Fibroblast of skin of left quadriceps (primary cell): ENCODE results near the gene DHX9.
"Not testable (repeated sequence)": the region's sequence is repeated elsewhere in the genome, so short reads cannot be mapped to it uniquely, and the experiment has no call there.

Experiments
- DNase-seq, 2 experiments: peaks; one replicate each; pipeline ENCODE4 v3.0.0-alpha.2; 2013; ENCODE audit warnings: low read depth in 2 of 2

The DHX9 gene

GRCh38 chr1:182889997-182890396 lies 50.9 kb downstream of the DHX9 start:
- DNase-seq: no peak

GRCh38 chr1:182890927-182891610 lies 51.9 kb downstream of the DHX9 start:
- no peak for DNase-seq

GRCh38 chr1:182897696-182898095 lies 58.5 kb downstream of the DHX9 start:
- DNase-seq: no peak

GRCh38 chr1:182901946-182902345 lies 62.8 kb downstream of the DHX9 start:
- not testable (repeated sequence) for DNase-seq

DNA sequence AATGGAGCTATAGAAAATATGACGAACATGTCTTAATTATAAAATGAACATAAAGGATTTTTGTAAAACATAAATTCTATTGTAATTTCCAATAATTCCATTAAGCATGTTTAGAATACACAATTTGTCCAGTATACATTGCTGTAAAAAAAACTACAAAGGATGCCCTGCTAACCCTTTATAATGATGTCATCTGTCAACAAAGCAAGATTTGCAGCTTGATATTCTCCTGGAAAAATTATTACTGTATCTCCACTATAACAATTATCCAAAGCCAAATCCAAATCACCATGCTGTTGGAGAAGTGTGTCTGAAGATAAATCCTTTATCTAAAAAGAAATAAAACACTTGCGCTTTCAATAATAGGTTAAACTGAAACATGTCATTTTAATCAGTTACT lies 66.2 kb downstream of the DHX9 start:
- DNase-seq: no peak

GRCh38 chr1:182909578-182909977 lies 70.4 kb downstream of the DHX9 start:
- DNase-seq: no peak

DNA sequence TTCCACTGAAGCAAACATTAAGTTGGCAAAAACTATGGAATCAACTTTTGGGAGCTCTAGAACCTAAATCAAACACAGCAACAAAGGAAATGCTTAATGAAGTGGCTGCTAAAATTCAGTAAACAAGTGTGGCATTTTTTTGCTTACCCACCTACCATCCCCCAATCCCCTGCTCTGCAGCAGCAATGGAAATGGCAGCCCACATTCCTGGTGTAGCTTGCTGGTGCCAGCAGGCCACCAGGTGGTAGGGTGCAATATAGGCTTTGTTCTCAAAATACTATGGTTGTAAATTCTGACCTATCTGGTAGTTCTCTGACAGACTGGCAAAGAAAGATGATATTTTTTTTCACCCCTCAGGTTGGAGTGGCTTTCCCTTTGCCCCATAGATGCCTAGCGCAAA lies 71.0 kb downstream of the DHX9 start:
- no peak for DNase-seq

DNA sequence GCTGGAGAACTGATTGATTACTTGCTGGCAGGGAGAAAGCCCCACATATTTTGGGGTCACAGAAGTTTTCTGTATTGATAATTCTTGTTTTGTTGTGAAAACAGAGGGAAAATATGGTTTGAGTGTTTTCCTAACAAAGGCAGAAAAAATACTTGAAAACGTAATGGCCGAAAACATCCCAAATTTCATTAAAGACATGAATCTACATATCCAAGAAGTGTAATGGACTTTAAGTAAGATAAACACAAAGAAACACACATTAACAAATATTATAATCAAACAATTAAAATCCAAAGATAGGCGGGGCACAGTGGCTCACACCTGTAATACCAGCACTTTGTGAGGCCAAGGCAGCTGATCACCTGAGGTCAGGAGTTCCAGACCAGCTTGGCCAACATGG lies 74.3 kb downstream of the DHX9 start:
- DNase-seq: no peak

GRCh38 chr1:182917378-182917777 lies 78.2 kb downstream of the DHX9 start:
- no peak for DNase-seq

DNA sequence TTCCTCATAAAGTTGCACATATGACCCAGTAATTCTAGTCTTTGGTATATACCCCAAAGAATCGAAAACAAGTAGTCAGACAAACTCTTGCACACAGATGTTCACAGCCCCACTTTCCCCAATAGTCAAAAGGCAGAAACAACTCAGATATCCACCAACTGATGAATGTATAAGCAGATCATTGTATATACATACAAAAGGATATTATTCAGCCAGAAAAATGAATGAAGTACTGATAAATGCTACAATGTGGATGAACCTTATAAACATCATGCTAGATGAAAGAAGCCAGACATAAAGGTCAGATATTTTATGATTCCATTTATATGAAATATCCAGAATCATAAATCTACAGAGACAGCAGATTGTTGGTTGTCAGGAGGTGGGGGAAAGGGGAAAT lies 86.5 kb downstream of the DHX9 start:
- DNase-seq: no peak

DNA sequence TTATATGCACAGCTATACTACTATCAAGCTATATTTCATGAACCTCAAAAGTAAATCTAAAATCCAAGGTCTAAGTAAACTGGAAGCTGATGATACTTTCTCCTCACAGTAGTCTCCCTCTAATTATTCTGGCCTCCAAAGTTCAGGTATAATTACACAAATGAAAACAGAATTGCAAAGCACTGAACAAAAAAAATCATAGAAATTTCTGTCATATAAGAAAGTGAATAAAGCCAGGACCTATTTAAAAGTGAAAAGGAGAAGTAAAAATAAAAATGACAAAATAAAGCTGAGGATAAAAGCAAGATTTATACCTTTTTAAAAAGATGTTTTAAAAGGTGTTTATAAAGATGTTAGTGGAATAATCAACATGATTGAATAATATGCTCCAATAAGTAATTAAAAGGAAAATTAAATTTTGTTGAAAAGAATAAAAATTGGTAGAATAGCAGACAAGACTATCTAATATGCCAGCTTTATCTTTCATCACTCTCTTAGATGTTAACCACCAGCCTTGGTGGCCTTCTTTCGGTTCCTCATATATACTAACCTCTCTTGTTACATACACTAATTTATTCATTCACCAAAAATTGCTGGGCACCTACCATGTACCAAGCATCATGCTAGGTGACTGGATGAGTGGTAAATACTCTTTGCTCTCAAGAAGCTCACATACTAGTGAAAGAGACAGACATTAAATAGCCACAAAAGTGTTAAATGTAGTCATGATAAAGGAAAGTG lies 88.7 kb downstream of the DHX9 start:
- no peak for DNase-seq

DNA sequence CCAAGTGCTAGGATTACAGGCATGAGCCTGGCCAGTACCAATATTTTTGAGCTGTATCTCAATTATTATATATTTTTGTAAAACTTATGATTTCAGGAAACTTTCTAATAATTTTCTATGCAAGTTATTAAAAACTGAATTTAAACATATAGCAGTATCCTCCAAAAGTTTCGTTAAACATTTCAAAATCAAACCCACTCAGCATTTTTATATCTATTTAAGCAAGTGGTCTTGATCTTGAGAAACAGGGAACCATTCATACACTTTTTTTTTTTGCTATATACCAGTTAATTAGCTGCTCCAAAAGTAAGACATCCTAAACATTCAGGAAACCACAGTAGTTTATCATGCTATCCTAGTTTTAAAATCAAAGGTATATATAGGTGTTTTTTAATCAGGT lies 91.8 kb downstream of the DHX9 start:
- DNase-seq: no peak

DNA sequence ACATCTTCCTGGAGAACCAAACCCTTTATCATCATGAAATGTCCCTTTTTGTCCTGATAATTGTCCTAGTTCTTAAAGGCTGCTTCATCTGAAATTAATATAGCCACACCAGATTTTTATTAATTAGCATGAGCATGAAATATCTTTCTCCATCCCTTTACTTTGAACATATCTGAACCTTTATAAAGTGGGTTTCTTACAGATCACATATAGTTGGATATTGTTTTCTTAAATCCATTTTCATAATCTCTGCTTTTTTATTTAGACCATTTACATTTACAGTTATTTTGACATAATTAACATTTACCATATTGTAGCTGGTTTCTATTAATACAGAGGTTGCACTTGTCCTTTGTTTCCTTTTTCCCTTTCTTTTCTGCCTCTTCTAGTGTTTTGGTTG lies 96.6 kb downstream of the DHX9 start:
- DNase-seq: no peak
